ENCODE results near the gene TRPV4. TPM values are rescaled to one million over a fixed set of nuclear protein-coding genes. Genes with fewer than 3 reads are reported as not detected.

The TRPV4 gene
- total RNA-seq, 1 experiment from 2014 or later, result 0.09 TPM

DNA sequence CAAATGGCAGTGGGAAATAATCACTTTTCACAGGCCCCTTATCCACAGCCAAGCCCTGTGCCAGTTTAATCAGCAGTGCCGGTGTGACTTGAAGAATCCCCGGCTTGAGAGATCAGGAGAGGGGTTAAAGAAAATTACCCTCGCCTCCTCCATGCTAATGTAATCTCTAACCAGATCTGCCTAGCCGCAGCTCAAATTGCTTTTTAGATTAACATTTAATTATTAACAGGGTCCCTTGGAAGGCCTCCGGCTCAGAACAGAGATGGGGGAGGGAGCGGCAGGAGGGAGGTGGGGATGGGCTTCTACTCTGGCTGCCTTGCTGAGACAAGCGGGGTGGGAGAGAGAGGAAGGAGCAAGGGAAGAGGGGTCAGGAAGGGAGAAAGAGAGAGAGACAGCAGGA lies 95.6 kb downstream of the TRPV4 start:
- Mint-ChIP-seq H3K4me1 (ENCODE audit: insufficient read depth, unreplicated experiment) (no peaks in the 10 kb centered on the region), H3K9me3 (ENCODE audit: unreplicated experiment) (no peaks in the 10 kb centered on the region), H3K36me3 (ENCODE audit: insufficient read depth, unreplicated experiment) (peaks cover 4% of the 10 kb centered on the region), H3K4me3 (ENCODE audit: unreplicated experiment) (no peak overlapping the region), H3K27ac (ENCODE audit: low read depth, unreplicated experiment) (no peak overlapping the region), H3K27me3 (ENCODE audit: insufficient read depth, unreplicated experiment) (no peaks in the 10 kb centered on the region)
- no TSS peak for BruUV-seq (replicated peaks)
- CTCF ChIA-PET, result no interaction called here
- TF ChIP-seq CTCF (IDR thresholded peaks at IDR 0.05; ENCODE audit: unreplicated experiment), result no peak
- no peak for DNase-seq (ENCODE audit: unreplicated experiment)
- intact Hi-C loops (cut with micrococcal nuclease), result no loop called here
- POLR2A ChIA-PET, result no interaction called here

GRCh38 chr12:109737126-109737525 lies 96.1 kb downstream of the TRPV4 start:
- H3K4me3 Mint-ChIP-seq (ENCODE audit: unreplicated experiment), result no peak overlapping the region
- no peaks in the 10 kb centered on the region for H3K9me3 Mint-ChIP-seq (ENCODE audit: unreplicated experiment)
- no peak overlapping the region for H3K27ac Mint-ChIP-seq (ENCODE audit: low read depth, unreplicated experiment)
- H3K36me3 Mint-ChIP-seq (ENCODE audit: insufficient read depth, unreplicated experiment), result peaks cover 4% of the 10 kb centered on the region
- no TSS peak for BruUV-seq (replicated peaks)
- CTCF ChIA-PET, result no interaction called here
- no peak for TF ChIP-seq CTCF (IDR thresholded peaks at IDR 0.05; ENCODE audit: unreplicated experiment)
- no peaks in the 10 kb centered on the region for H3K27me3 Mint-ChIP-seq (ENCODE audit: insufficient read depth, unreplicated experiment)
- DNase-seq (ENCODE audit: unreplicated experiment), result no peak
- intact Hi-C loops (cut with micrococcal nuclease), result no loop called here
- no peaks in the 10 kb centered on the region for H3K4me1 Mint-ChIP-seq (ENCODE audit: insufficient read depth, unreplicated experiment)
- POLR2A ChIA-PET, result no interaction called here

- Mint-ChIP-seq H3K27me3 (ENCODE audit: insufficient read depth, unreplicated experiment) (no peaks in the 10 kb centered on the region), H3K4me1 (ENCODE audit: insufficient read depth, unreplicated experiment) (no peaks in the 10 kb centered on the region), H3K27ac (ENCODE audit: low read depth, unreplicated experiment) (no peak overlapping the region), H3K36me3 (ENCODE audit: insufficient read depth, unreplicated experiment) (peaks cover 4% of the 10 kb centered on the region), H3K9me3 (ENCODE audit: unreplicated experiment) (no peaks in the 10 kb centered on the region), H3K4me3 (ENCODE audit: unreplicated experiment) (no peak overlapping the region)
- CTCF ChIA-PET, result interaction anchor here (0.7 to 0.8 kb wide), 2 partner anchors 44 to 168 kb away, joined by 3 to 4 read pairs; no protein-coding TSS in a partner anchor
- no peak for TF ChIP-seq CTCF (IDR thresholded peaks at IDR 0.05; ENCODE audit: unreplicated experiment)
- intact Hi-C loops (cut with micrococcal nuclease), result no loop called here
- DNase-seq (ENCODE audit: unreplicated experiment), result no peak
- POLR2A ChIA-PET, result no interaction called here
- BruUV-seq (replicated peaks), result no TSS peak
Observed at GRCh38 chr12:109736552-109737108, 96.6 kb downstream of the TRPV4 start.

DNA sequence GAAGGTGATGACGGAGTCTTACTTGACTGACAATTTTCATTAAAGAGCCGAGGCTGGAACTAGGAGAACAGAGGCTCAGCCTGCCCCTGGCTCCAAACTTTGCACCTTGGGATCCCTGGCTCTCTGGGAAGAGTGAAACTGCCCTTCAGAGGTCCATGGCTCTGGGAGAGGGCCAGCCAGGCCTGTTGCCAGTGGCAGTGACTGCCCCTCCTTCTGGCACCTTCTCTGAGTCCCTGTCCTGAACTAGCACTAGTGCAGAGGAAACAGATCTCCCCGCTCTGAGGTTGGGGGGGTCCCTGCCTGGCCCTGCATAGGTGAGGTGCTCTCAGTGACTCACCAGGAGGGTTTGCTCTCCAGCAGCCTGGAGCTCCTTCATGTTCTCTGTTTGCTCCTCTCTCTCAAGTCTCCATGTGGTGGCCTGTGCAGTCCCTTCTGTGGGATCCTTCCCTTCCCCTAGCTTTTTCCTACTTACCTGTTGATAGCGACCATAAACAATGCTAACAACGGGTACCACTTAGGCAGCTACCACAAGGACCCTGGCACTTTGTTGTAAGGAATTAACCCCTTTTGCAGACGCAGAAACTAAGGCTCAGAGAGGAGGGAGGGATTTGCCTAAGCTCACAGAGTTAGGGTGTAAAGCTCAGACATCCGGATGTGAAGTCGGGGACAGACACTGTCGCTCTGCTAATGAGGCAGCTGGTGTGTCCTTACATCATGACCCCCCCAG lies 97.2 kb downstream of the TRPV4 start:
- no peak for TF ChIP-seq CTCF (IDR thresholded peaks at IDR 0.05; ENCODE audit: unreplicated experiment)
- POLR2A ChIA-PET, result no interaction called here
- CTCF ChIA-PET, result interaction anchor here (0.6 to 0.8 kb wide), 3 partner anchors 44 to 217 kb away, joined by 3 to 4 read pairs (median 3); no protein-coding TSS in a partner anchor
- no peaks in the 10 kb centered on the region for H3K9me3 Mint-ChIP-seq (ENCODE audit: unreplicated experiment)
- no peak overlapping the region for H3K27ac Mint-ChIP-seq (ENCODE audit: low read depth, unreplicated experiment)
- BruUV-seq (replicated peaks), result no TSS peak
- intact Hi-C loops (cut with micrococcal nuclease), result no loop called here
- H3K27me3 Mint-ChIP-seq (ENCODE audit: insufficient read depth, unreplicated experiment), result no peaks in the 10 kb centered on the region
- H3K36me3 Mint-ChIP-seq (ENCODE audit: insufficient read depth, unreplicated experiment), result peaks cover 4% of the 10 kb centered on the region
- DNase-seq (ENCODE audit: unreplicated experiment), result no peak
- H3K4me3 Mint-ChIP-seq (ENCODE audit: unreplicated experiment), result no peak overlapping the region
- H3K4me1 Mint-ChIP-seq (ENCODE audit: insufficient read depth, unreplicated experiment), result no peaks in the 10 kb centered on the region
